ENCODE measurements around the gene CRYGS. TPM values are rescaled to one million over a fixed set of nuclear protein-coding genes. Genes with fewer than 3 reads are reported as not detected.
A peak's percentile ranks its signal among the peaks of the same experiment; 100 is the strongest.

CRYGS gene
- total and polyA plus RNA-seq, 9 of the 15 experiments (the other 6 are each of a cell fraction or from before 2014, with no cell fraction given) = 1.5 to 3.8 (median 2.0) TPM

GRCh38 chr3:186570096-186570940 is 26.1 kb upstream of the CRYGS start, which contains the start of gene DNAJB11 (continued):
- TF ChIP-seq RBBP5 (IDR thresholded peaks at IDR 0.05; ENCODE audit: borderline replicate concordance, insufficient read depth, low read length, poor library complexity, severe bottlenecking) (peak; percentile 65), LEF1 (IDR thresholded peaks at IDR 0.05) (0 out of 2 replicates have a peak, but pooled peaks have one; percentile 30), PHF20 (IDR thresholded peaks at IDR 0.05; ENCODE audit: partially characterized antibody) (peak; percentile 69), SNIP1 (IDR thresholded peaks at IDR 0.05; ENCODE audit: low read depth) (no peak), ERF (CRISPR knock-in tag; IDR thresholded peaks at IDR 0.05) (no peak), CBX2 (IDR thresholded peaks at IDR 0.05; ENCODE audit: insufficient read depth, low read length, poor library complexity, severe bottlenecking) (no peak), ARHGAP35 (IDR thresholded peaks at IDR 0.05; ENCODE audit: partially characterized antibody) (no peak), POLR2B (IDR thresholded peaks at IDR 0.05; ENCODE audit: low read depth, partially characterized antibody) (peak; percentile 92), SMARCA4 (IDR thresholded peaks at IDR 0.05) (no peak), CEBPB (tag; IDR thresholded peaks at IDR 0.05) (peak; percentile 97), FOXP1 (CRISPR knock-in tag; IDR thresholded peaks at IDR 0.05) (peak; percentile 74; the same call in 1 of the 2 replicates), FOXJ3 (CRISPR knock-in tag; IDR thresholded peaks at IDR 0.05) (no peak), RUNX1 (IDR thresholded peaks at IDR 0.05; ENCODE audit: low read depth) (no peak), LARP7 (IDR thresholded peaks at IDR 0.05) (no peak), TFE3 (CRISPR knock-in tag; IDR thresholded peaks at IDR 0.05) (no peak), JUND (IDR thresholded peaks at IDR 0.05; ENCODE audit: borderline replicate concordance, low read depth, low read length) (peak; percentile 81), JUND (tag; IDR thresholded peaks at IDR 0.05; ENCODE audit: borderline replicate concordance, low read depth, low read length) (peak; percentile 63; the same call in 1 of the 3 replicates), HLTF (IDR thresholded peaks at IDR 0.05) (no peak), PHF8 (IDR thresholded peaks at IDR 0.05; ENCODE audit: borderline replicate concordance, low read length) (peak; percentile 84; the same call in 1 of the 2 replicates), E2F3 (CRISPR knock-in tag; IDR thresholded peaks at IDR 0.05) (0 out of 2 replicates have a peak, but pooled peaks have one; percentile 22), SIN3B (IDR thresholded peaks at IDR 0.05; ENCODE audit: low read depth) (peak; percentile 95), NUFIP1 (IDR thresholded peaks at IDR 0.05; ENCODE audit: partially characterized antibody) (no peak), PCBP2 (IDR thresholded peaks at IDR 0.05; ENCODE audit: low read depth, low read length, poor library complexity, severe bottlenecking) (no peak), MAFF (IDR thresholded peaks at IDR 0.05; ENCODE audit: low read length) (no peak)
- TF ChIP-seq, protein P1, sequence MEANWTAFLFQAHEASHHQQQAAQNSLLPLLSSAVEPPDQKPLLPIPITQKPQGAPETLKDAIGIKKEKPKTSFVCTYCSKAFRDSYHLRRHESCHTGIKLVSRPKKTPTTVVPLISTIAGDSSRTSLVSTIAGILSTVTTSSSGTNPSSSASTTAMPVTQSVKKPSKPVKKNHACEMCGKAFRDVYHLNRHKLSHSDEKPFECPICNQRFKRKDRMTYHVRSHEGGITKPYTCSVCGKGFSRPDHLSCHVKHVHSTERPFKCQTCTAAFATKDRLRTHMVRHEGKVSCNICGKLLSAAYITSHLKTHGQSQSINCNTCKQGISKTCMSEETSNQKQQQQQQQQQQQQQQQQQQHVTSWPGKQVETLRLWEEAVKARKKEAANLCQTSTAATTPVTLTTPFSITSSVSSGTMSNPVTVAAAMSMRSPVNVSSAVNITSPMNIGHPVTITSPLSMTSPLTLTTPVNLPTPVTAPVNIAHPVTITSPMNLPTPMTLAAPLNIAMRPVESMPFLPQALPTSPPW (CRISPR knock-in tag; IDR thresholded peaks at IDR 0.05) = peak; percentile 71; the same call in 1 of the 2 replicates
- TF ChIP-seq, protein P2, sequence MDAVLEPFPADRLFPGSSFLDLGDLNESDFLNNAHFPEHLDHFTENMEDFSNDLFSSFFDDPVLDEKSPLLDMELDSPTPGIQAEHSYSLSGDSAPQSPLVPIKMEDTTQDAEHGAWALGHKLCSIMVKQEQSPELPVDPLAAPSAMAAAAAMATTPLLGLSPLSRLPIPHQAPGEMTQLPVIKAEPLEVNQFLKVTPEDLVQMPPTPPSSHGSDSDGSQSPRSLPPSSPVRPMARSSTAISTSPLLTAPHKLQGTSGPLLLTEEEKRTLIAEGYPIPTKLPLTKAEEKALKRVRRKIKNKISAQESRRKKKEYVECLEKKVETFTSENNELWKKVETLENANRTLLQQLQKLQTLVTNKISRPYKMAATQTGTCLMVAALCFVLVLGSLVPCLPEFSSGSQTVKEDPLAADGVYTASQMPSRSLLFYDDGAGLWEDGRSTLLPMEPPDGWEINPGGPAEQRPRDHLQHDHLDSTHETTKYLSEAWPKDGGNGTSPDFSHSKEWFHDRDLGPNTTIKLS (IDR thresholded peaks at IDR 0.05; ENCODE audit: borderline replicate concordance, low read depth) = peak; percentile 68
